ENCODE data around the gene C17orf75.
"Not testable (repeated sequence)": the region's sequence is repeated elsewhere in the genome, so short reads cannot be mapped to it uniquely, and the experiment has no call there.

The C17orf75 gene

DNA sequence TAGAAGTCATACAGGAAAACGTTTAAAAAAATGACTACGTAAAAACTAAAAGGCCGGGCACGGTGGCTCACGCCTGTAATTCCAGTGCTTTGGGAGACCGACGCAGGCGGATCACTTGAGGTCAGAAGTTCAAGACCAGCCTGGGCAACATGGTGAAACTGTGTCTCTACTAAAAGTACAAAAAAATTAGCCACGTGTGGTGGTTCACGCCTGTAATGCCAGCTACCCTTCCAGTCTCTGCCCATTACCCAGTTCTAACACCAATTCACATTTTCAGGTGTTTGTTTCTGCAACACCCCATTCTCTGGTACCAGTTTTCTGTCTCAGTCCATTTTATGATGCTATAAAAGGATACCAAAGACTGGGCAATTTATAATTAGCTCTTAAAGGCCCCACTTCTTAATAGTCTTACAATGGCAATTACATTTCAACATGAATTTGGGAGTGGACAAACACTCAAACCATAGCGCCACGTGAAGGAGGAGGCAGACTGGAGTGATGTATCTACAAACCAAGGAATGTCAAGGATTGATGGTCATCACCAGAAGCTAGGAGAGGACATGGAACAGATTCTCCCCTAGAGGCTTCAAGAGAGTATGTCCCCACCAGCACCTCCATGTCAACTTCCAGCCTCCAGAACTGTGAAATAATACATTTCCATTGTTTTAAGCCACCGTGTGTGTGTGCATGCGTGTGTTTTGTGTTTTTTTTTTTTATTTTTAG, 791 bp upstream of the C17orf75 start:
- no peak for DNase-seq

DNA sequence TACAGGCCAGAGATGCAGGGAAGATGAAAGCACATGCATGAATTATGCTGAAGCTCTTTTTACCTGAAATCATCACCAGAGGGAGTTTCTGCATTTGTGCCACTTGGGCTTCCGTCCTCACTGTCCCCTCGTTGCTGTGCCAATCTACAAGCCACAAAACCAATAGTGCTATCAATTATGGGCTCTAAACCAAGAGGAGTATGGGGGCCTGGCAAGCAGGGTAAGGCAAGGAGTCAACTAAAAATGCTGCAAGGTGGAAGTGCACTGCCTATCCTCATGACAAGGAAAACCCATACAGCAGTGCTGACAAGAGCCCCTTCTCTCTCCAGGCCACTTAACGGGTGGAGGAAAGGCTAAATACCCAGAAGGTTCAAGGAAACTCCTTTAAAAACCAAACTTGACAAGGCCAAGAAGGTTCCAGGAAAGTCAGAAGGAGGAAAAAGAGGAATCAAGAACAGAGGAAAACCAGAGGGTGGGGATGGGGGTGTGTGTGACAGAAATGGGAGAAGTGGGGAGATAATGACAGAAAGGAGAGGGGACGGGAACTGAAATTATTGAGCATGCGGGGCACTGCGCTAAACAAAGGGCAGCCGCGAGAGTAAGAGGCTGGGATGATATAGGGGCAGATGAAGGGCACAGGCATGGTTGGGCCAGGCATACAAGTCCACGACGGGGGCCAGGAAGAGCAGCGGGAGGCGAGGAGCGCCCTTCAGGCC, 674 bp downstream of the C17orf75 start:
- DNase-seq = peak; percentile 75

DNA sequence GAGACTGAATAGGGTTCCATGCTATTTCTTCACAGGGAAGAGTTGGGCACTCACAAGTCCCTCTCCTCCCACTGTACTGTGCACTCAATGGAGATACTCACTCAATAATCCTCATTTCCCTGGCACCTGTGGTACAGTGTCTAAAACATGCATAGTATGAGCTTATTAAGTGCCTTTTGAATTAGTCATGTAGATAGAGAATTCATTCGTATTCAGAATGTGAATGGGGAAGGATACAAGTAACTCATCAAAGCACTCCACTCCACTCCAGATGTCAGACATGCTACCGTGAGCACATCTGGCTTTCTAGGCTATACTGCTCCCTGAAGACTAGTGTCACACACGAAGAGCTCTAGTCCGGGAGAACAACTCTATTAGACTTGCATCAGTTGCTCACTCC, 6.3 kb downstream of the C17orf75 start:
- DNase-seq = no peak

DNA sequence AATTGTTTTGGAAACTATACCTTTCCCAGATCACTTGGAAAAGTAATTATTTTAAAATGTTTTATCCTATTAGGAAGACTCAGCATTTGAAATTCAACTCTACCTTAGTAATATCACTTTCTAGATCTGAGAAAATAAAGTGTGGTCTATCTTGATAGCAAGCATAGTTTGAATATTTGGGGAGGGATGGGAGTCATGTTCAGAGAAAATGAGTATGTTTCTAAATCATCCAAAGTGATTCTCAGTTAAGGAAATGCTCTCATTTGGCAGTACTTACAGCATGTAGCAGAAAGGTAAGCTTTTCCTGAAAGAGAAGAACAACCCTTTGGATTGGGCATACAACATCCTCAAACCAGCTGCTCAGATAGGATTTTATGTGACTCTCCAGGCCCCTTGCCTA, 6.9 kb downstream of the C17orf75 start:
- DNase-seq = no peak

DNA sequence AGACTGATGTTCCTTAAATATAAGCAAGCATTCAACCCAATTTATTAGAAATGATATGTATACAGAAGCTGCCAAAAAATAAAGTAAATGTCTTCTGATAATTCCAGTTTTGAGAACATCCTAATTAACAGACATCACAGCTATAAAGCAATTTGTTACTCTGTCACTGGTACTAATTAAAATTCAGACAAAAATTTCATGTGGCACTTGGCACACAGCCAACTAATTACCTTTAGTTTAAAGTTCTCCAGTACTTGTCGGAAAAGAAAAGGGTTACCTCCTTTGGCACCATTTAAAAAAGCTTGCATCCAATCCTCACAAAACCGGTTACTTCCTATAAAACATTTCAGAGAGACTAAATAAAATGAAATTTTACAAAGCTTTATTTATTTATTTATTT, 8.8 kb downstream of the C17orf75 start:
- DNase-seq = no peak

DNA sequence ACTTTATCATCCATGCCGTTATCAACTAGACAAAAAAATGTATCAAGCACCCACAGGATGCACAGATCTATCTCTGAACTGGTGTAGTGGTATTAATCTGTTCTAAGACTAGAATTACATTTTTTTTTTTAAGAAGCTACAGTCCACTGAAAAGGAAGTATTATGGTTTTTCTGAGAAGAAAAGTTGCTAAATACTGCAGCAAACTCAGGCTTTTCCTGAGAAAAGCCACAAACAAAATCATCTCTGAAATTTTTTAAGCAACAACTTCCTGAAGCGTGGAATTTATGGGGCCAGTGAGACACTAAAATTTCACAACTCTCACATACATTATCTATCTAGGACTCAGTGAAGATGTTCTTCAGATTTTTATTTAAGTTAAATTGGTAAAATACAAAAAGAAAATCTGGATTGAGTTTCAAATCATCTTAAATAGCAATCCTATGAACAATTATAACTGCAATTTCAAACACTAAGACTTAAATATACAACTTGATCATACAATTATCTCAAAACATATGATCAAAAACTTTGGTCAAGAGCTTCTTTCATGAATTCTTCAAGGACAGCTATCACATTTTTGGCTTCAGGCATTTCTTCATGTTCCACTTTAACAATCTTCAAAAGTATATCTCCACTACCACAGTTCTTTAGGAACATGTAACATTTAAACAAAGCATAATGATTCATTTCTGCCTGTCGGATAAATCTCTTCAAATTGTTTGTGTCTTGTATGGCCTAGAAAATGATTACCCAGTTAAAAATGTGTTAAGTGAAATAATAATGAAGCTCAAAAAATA, 10.5 kb downstream of the C17orf75 start:
- no peak for DNase-seq

DNA sequence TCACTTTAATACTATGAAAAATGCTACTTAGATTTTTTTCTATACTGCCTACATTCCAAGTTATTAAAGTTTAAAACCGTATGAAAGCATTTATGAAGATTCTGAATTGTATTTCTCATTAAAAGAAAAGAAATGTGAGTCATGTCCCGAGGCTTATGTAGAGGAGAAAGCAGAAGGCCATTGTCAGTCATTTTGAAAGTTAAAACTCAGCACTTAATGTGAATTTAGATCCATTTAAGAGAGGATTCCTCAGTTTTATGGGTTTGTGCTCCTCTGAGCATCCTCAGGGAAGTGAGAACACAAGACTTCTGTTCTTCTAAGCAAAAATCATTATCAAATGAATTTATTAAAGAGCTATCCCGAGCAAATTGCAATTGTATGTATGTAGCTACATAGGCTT, 11.8 kb downstream of the C17orf75 start:
- no peak for DNase-seq

DNA sequence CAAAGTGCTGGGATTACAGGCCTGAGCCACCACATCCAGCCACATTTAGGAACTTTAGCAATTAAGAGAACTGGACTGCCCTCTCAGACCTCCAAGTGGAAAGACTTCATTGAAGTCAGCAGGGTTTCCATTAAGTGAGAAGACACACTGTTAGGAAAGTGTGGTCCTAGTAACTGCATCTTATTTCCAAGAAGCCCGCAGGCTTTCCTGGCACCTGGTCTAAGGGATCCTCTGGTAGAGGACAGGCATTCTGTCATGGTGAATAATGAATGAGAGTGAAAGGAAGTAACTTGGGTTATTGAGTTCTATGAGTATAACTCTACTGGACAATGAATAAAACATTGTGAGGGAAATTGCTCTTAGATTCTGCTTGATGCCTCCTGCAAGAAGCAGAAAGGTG, 14.1 kb downstream of the C17orf75 start:
- no peak for DNase-seq

DNA sequence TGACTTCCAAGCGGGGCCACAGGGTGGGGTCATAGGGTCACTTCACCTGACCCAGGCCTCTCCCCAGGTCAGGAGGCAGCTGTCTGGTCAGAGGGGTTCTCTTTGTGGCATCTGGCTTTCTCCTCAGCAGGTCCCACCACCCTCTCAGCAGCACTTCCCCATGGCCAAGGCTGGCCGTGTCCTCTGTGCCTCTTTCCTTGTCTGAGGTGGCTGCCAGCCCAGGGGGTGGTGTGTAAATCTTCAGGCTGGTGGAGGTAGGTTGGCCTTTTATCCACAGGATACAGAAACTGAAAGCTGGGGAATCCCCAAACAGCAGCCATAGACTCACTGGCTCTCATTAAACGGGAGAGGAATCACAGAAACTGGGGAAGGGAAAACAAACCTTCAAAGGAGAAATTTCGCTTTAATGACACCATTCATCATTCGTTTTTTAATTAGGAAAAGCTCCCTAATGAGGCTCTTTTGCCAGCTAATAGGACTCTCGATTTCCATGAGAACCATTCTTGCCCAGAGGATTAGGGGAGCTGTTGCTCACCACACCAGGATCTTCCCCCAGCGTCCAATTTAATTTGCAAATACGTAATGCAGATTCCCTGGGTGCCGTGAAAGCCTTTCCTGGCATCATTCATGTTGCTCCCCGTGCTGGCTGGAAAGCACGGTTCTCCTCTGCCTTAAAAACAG, 18.0 kb downstream of the C17orf75 start:
- peak; percentile 56 for DNase-seq

DNA sequence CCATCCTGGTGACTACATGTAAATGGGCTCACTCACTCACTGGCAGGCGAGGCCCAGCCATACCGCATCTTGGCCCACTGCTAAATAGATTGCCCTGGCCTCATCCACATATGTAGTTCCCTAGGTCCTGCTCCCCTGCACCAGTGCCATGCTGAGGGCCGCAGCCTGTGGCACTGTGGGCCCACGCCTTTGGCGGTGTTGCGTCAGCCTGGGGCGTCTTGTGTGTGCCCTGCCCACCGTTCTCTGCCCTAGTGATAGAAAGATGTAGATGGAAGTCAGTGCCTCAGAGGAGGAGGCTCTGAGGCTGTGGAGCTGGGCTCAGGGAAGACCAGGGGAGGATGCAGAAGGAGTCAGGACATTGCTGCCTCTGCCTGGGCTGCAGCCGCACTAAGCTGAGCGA, 18.9 kb downstream of the C17orf75 start:
- no peak for DNase-seq

DNA sequence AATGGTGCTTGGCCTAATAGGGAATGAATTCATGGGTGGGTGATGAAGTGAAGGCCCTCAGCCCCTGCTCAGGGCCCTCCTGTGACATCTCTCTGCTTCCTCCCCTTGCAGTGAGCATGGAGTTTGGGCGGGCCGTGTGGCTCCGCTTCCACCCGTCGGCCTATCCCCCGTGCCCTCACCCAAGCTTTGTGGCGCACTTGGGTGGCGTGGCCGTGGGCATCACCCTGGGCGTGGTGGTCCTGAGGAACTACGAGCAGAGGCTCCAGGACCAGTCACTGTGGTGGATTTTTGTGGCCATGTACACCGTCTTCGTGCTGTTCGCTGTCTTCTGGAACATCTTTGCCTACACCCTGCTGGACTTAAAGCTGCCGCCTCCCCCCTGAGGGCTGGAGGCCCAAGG, 21.1 kb downstream of the C17orf75 start:
- no peak for DNase-seq

DNA sequence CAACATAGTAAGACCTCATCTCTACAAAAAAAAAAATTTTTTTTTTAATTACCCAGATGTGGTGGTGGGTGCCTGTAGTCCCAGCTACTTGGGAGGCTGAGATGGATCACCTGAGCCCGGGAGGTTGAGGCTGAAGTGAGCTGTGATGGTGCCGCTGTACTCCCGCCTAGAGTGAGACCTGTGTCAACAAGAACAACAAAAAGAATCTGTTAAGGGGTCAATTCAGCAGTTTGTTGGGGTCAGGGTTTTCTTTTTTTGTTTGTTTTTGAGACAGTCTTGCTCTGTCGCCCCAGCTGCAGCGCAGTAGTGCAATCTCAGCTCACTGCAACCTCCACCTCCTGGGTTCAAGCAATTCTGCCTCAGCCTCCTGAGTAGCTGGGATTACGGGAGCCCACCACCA, 21.9 kb downstream of the C17orf75 start:
- DNase-seq = not testable (repeated sequence)

DNA sequence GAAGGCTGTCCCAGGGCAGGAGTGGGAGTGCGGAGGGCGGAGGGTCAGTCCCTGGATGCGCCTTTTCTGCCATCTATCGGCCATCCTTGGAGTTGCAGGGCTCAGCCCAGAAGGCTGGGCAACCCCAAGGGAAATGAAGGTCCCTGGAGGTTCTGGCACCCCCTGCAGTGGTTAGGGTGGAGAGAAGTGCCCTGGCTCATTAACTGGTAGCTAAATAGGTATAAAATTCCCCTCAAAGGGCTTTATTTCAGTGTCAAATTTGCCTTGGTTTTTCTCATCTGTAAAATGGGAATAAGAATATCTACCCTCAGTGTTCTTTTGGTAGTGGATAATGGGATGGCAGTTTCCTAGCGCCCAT, 22.4 kb downstream of the C17orf75 start:
- DNase-seq = peak; percentile 79

DNA sequence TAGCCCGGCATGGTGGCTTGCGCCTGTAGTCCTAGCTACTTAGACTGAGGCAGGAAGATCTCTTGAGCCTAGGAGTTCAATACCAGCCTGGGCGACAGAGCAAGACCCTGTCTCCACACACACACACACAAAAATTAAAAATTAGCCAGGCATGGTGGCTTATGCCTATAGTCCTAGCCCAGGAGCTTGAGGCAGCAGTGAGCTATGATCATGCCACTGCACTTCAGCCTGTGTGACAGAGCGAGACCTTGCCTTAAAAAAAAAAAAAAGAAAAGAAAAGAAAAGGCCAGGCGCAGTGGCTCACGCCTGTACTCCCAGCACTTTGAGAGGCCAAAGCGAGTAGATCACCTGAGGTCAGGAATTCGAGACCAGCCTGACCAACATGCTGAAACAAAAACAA, 23.9 kb downstream of the C17orf75 start:
- no peak for DNase-seq

DNA sequence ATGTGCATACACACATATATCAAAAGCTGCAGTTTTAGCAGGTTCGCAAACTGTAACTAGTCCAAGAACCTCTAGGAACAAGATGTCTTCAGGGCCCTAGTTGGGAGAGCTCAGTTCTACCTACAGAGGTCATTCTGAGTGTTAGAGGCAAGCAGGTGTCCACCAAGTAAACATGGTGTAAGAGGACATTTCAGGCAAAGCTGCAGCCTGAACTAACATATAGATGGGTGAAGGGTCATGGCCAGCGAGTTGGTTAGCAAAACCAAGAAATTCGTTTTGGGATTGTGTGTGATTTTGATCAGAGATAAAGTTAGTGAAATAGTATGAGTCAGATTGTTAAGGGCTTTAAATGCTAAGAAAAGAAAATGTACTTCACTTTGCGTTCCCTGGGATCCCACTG, 24.6 kb downstream of the C17orf75 start:
- DNase-seq = no peak

DNA sequence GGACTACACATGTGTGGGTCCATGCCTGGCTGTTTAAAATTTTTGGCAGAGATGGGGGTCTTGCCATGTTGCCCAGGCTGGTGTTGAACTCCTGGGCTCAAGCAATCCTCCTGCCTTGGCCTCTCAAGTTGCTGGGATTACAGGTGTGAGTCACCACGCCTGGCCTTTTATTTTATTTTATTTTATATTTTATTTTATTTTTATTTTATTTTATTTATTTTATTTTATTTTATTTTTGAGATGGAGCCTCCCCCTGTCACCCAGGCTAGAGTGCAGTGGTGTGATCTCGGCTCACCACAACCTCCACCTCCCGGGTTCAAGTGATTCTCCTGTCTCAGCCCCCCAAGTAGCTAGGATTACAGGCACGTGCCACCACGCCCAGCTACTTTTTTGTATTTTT, 25.3 kb downstream of the C17orf75 start:
- DNase-seq = not testable (repeated sequence)

DNA sequence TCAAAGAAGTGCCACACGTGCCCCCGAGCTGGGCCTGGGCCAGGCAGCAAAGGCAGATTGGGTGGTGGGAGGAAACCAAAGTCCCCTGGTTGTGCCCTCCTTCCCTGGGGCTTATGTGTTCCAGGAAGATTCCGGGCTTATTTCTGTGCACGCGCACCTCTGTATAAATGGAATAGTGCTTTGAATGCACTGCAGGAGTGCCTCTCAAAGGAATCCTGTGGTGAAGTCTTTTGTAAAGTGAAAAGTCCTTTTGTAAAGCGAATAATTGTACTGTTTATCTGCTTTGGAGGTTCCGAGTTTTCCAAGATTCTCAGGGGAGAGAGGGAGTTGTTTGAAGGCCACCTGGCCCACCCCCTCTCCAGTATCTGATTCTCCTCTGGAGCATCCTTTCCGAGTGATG, 26.8 kb downstream of the C17orf75 start:
- DNase-seq = no peak

DNA sequence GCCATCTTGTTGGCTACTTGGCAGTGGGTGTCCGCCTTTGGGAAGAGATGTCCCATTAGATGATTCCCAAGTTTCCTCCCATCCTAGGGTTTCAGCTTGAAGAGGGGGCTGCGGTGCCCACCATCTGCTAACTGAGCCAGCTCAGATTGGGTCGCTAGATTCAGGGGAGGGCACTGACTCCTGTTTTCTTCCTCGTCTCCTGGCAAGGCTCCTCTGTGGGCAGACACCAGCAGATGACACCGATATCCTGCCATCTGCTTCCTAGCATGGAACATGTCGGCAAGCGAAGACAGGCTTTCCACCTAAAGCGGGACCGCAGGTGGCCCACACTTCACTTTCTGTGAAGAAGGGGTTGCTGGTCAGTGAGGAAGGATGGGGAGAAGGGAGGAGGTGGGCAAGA, 27.3 kb downstream of the C17orf75 start:
- DNase-seq = no peak

DNA sequence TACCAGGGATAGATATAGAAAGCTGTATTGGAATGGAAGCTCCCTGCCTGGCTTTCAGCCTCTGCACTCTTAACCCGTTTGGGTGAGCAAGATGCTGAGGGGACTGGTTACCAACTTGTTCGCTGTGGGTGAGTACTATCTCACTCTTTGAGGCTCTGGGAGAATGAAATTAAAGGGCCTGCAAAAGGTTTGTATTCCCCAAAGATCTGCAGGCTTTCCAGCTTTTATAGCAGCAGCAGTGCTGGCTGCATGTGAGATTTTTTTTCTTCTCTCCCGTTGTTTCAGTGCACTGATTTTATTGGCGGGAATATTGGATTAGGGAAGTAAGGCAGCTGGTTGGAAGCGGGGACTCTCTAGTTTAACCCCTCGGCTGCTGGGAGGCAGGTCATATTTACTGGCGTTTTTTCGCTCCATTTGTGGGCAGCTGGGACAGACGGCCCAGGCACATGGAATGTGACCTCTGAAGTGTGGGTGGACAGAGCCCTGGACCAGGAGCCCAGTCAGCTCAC, 30.9 kb downstream of the C17orf75 start:
- no peak for DNase-seq

DNA sequence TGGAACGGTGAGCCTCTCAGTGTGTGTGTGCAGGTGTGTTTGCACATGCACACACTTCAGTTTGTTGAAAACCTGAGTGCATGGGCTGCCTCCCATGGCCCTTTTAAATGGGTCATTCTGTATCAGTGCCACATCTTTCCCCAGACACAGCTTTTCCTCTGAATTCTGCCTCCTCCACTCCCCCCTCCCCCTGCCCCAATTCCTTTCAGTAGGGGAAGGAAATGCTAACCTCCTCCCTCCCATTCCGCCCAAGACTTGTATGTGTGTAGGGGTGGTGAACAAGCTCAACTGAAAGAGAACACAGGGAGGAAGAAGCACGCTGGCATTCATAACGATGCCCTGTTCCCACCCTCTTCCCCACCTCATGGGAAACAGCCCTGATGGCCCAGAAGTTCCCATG, 34.3 kb downstream of the C17orf75 start:
- DNase-seq = no peak

DNA sequence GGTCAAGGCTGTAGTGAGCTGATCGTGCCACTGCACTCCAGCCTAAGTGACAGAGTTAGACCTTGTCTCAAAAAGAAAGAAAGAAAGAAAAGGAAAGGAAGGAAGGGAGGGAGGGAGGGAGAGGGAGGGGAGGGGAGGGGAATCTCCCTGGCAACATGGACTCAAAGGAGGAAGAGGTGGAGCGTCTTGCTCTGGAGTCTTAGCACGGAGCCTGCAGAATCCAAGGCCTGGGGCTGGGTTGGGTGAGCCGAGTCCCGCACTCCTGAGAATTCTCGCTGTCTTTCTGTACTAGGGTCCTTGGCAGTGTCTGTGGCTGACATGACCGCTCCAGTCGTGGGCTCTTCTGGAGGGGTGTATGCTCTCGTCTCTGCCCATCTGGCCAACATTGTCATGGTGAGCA, 36.9 kb downstream of the C17orf75 start:
- no peak for DNase-seq

DNA sequence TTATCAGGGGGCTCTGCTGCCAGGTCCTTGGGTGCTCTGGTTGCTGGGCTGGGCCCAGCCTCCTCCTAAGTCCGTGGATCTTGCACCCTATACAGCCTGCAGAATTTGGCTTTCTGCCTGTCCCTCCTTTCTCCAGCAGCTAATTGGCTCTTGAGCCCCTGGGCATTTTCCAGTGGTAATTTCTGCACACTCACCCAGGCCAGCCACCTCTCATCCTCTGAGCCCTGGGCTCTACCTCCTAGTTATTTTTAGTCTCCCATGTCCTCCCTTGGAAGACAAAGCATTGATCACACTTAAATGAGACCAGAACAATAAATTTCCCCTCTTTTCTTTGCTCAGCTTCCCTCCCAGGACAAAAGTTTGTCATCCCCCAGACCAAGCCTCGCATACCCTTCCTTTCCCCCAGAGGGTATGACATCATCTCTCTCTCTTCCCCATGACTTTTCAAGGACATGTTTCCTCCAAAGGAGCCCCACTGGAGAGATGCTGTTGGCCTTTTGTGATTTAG, 38.1 kb downstream of the C17orf75 start:
- no peak for DNase-seq
